Neural cell (in vitro differentiated cells): Measurements from ENCODE around the gene MVK. TPM values are rescaled to one million over a fixed set of nuclear protein-coding genes. Genes with fewer than 3 reads are reported as not detected.

Experiments used
- H2AFZ ChIP-seq: fragments of 200-600, 300-800 bp; sonication (generic), shearing (Covaris generic); 2 replicates; pipeline ENCODE4 v1.6.0; 2014; ENCODE audit warnings: low read depth, mild to moderate bottlenecking, antibody characterized with exemption, low read length, moderate library complexity
- H3F3A ChIP-seq: fragments of 200-600 bp; shearing (Covaris generic); 2 replicates; pipeline ENCODE4 v1.6.1; 2016; ENCODE audit warnings: mild to moderate bottlenecking, moderate library complexity, mixed read lengths, antibody characterized with exemption, low read length; ENCODE audit not compliant: insufficient read depth, poor library complexity, severe bottlenecking
- H3K27ac ChIP-seq: fragments of 200-600, 300-800 bp; sonication (generic), shearing (Covaris generic); 2 replicates; pipeline ENCODE4 v1.5.1; 2014; ENCODE audit warnings: mild to moderate bottlenecking, low read length, moderate library complexity
- H3K27me3 ChIP-seq: fragments of 300-800, 200-600 bp; sonication (generic), shearing (Covaris generic); 2 replicates; pipeline ENCODE4 v1.6.0; 2014; ENCODE audit warnings: mild to moderate bottlenecking, low read depth, low read length, moderate library complexity; ENCODE audit not compliant: insufficient read depth
- H3K36me3 ChIP-seq: fragments of 300-800, 200-600 bp; sonication (generic), shearing (Covaris generic); 2 replicates; pipeline ENCODE4 v1.5.1; 2014; ENCODE audit warnings: mild to moderate bottlenecking, antibody characterized with exemption, low read length, moderate library complexity; ENCODE audit not compliant: insufficient read depth
- H3K4me2 ChIP-seq: fragments of 300-800, 200-600 bp; sonication (generic), shearing (Covaris generic); 2 replicates; pipeline ENCODE4 v1.6.0; 2014; ENCODE audit warnings: mild to moderate bottlenecking, low read length
- H3K4me3 ChIP-seq: fragments of 300-800, 200-600 bp; sonication (generic), shearing (Covaris generic); 2 replicates; pipeline ENCODE4 v1.5.1; 2014; ENCODE audit warnings: mild to moderate bottlenecking, low read length, moderate library complexity
- H3K79me2 ChIP-seq: fragments of 200-600 bp; shearing (Covaris generic); replicated peaks from 2 replicates; pipeline ENCODE4 v1.6.0; 2014; ENCODE audit warnings: mild to moderate bottlenecking, low read length, moderate library complexity; ENCODE audit not compliant: insufficient read depth
- H3K9ac ChIP-seq: fragments of 300-800, 200-600 bp; sonication (generic), shearing (Covaris generic); 2 replicates; pipeline ENCODE4 v1.6.1; 2016; ENCODE audit warnings: mild to moderate bottlenecking, low read length, mixed read lengths
- H3K9me2 ChIP-seq: fragments of 200-600 bp; shearing (Covaris generic); 2 replicates; pipeline ENCODE4 v1.6.1; 2016; ENCODE audit warnings: mild to moderate bottlenecking, low read length, mixed read lengths; ENCODE audit not compliant: insufficient read depth
- H3K9me3 ChIP-seq: fragments of 200-600, 300-800 bp; sonication (generic), shearing (Covaris generic); 2 replicates; pipeline ENCODE4 v1.6.1; 2016; ENCODE audit warnings: mild to moderate bottlenecking, mixed run types, low read length, moderate library complexity, mixed read lengths
- H4K20me1 ChIP-seq: fragments of 200-600 bp; shearing (Covaris generic); 2 replicates; pipeline ENCODE4 v1.6.1; 2016; ENCODE audit warnings: mild to moderate bottlenecking, mixed run types; ENCODE audit not compliant: insufficient read depth
- CTCF ChIP-seq: fragments of 450-650 bp; IDR thresholded peaks from 2 replicates; pipeline ENCODE4 v1.5.1; 2014; ENCODE audit warnings: antibody characterized with exemption, mild to moderate bottlenecking, moderate library complexity; ENCODE audit not compliant: poor library complexity, severe bottlenecking
- EP300 ChIP-seq: fragments of 450-650 bp; conservative IDR thresholded peaks from 2 replicates; pipeline ENCODE4 v1.6.1; 2014; ENCODE audit warnings: antibody characterized with exemption, mild to moderate bottlenecking, moderate library complexity; ENCODE audit not compliant: poor library complexity, severe bottlenecking
- EZH2 ChIP-seq: fragments of 200-600, 300-800 bp; shearing (Covaris generic), sonication (generic); IDR thresholded peaks from 2 replicates; pipeline ENCODE4 v1.6.1; 2014; ENCODE audit warnings: antibody characterized with exemption, low read length, borderline replicate concordance, mild to moderate bottlenecking; ENCODE audit not compliant: insufficient read depth, poor library complexity, severe bottlenecking
- MXI1 ChIP-seq: fragments of 450-650 bp; conservative IDR thresholded peaks from 2 replicates; pipeline ENCODE4 v1.6.1; 2014; ENCODE audit warnings: antibody characterized with exemption, mild to moderate bottlenecking; ENCODE audit not compliant: poor library complexity, severe bottlenecking
- POLR2AphosphoS5 ChIP-seq: IDR thresholded peaks from 2 replicates; pipeline ENCODE4 v1.6.1; 2012
- RAD21 ChIP-seq: fragments of 450-650 bp; conservative IDR thresholded peaks from 2 replicates; pipeline ENCODE4 v1.6.1; 2014; ENCODE audit warnings: antibody characterized with exemption, mild to moderate bottlenecking, moderate library complexity
- REST ChIP-seq: IDR thresholded peaks from 2 replicates; pipeline ENCODE4 v1.6.1; 2012; ENCODE audit warnings: borderline replicate concordance
- SMC3 ChIP-seq: fragments of 450-650 bp; conservative IDR thresholded peaks from 2 replicates; pipeline ENCODE4 v1.6.1; 2014; ENCODE audit warnings: antibody characterized with exemption, mild to moderate bottlenecking, moderate library complexity; ENCODE audit not compliant: poor library complexity
- TAF1 ChIP-seq: IDR thresholded peaks from 2 replicates; pipeline ENCODE4 v1.6.1; 2012; ENCODE audit warnings: low read depth
- polyA plus RNA-seq: library from polyadenylated mRNA; depleted of rRNA; stranded (reverse); fragments of >200 nt; gene quantifications from 2 replicates; pipeline ENCODE4 v1.2.3, GENCODE V29; 2014

The MVK gene
- polyA plus RNA-seq, 1 donor from 2014 or later: 45.7 TPM

GRCh38 chr12:109641422-109641821, 67.8 kb downstream of the MVK start:
- Histone ChIP-seq H3K36me3 (no peaks in the 10 kb centered on the region), H3K79me2 (no peaks in the 10 kb centered on the region), H3F3A (no peaks in the 10 kb centered on the region), H3K9ac (no peak overlapping the region), H4K20me1 (no peaks in the 10 kb centered on the region), H3K9me3 (no peaks in the 10 kb centered on the region), H3K4me3 (no peak overlapping the region), H3K27ac (no peak overlapping the region), H3K27me3 (no peaks in the 10 kb centered on the region), H3K9me2 (no peaks in the 10 kb centered on the region), H2AFZ (no peak overlapping the region), H3K4me2 (no peak overlapping the region)
- TF ChIP-seq CTCF: no peak
- no peak for TF ChIP-seq TAF1
- no peak for TF ChIP-seq RAD21
- no peak for TF ChIP-seq MXI1
- no peak for TF ChIP-seq REST
- no peak for TF ChIP-seq EP300
- TF ChIP-seq POLR2AphosphoS5: no peak
- no peak for TF ChIP-seq EZH2
- no peak for TF ChIP-seq SMC3

- H3K4me2 ChIP-seq: no peak overlapping the region
- H3K9ac ChIP-seq: no peak overlapping the region
- no peak for TF ChIP-seq RAD21
- no peak for TF ChIP-seq MXI1
- TF ChIP-seq SMC3: no peak
- TF ChIP-seq EZH2: no peak
- no peak for TF ChIP-seq TAF1
- TF ChIP-seq POLR2AphosphoS5: no peak
- no peak for TF ChIP-seq EP300
- TF ChIP-seq REST: no peak
- TF ChIP-seq CTCF: no peak
- no peaks in the 10 kb centered on the region for H3K36me3 ChIP-seq
- no peaks in the 10 kb centered on the region for H3F3A ChIP-seq
- H3K79me2 ChIP-seq: no peaks in the 10 kb centered on the region
- H3K9me3 ChIP-seq: no peaks in the 10 kb centered on the region
- no peaks in the 10 kb centered on the region for H4K20me1 ChIP-seq
- H2AFZ ChIP-seq: no peak overlapping the region
- no peak overlapping the region for H3K27ac ChIP-seq
- no peaks in the 10 kb centered on the region for H3K27me3 ChIP-seq
- no peak overlapping the region for H3K4me3 ChIP-seq
- H3K9me2 ChIP-seq: no peaks in the 10 kb centered on the region
These were observed 69.0 kb downstream of the MVK start for GRCh38 chr12:109642506-109643132.
